DMS53 treated with DMSO at 0.1 percent for 48 hours (cell line): ENCODE measurements around the gene PDZRN3.

ENCODE experiments used
- DNase-seq: peaks from one replicate; lab custom pipeline; 2025; ENCODE audit not compliant: unreplicated experiment; lab: John Stamatoyannopoulos, UW

Gene PDZRN3

DNA sequence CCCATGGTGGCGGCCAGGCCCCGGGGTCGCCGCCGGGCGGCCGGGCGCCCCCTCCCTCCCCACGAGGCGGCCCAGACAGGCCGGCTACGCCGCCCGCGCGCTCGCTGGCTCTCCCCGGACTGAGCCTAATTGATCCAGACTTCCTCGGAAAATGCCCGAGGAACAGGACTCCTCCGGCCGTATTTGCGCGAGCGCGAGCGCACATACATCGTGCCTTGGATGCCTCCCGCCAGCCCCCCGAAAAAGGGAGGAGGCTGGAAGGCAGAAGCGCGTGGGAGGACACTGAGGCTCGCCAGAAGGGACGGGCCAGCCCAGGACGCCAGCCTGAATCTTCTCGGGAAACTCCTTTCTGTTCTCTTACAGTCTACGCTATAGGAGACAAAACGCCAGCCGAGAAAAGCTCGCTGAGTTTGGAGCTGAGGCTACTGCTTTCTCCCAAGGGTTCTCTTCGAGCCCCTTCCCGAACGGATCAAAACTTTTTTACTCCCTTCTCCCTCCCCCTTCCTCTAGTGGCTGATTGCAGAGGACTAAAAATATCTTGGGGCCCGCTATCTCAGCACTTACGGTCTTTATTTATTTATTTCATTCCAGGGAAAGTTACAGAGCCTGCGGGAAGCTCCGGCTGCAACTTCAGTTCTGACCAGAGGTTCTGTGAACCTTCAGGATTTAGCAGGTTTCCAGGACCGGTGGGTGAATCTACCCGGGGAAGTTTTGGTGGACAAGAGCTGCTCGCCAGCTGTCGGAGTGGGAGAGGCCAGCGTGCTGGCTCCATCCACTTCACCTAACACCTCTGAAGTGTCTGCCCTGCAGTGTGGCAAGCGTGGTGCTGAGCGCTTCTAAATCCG, at the start of gene PDZRN3:
Gene PDZRN3, minus strand, starts transcription at position 121 of the 845 bp plus-strand sequence.
- DNase-seq, result peak; percentile 7

DNA sequence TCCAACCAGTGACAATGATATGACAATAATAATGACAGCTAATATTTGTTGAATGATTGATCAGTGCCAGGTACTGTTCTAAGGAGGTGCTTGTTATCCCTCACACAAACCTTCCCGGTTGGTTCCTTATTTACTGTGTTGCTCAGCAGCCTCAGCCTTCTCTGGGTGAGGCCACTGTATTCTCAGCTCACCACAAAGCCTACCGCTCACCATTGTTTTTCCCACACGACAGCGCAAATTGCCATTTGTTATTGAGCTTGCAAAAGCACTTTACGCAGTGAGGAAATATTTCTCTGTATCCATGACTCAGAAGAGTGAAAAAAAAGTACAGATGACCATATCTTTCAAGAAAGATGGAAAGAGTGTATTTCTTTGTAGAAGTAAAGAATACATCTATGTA, 49.5 kb upstream of the PDZRN3 start:
- DNase-seq, result no peak

DNA sequence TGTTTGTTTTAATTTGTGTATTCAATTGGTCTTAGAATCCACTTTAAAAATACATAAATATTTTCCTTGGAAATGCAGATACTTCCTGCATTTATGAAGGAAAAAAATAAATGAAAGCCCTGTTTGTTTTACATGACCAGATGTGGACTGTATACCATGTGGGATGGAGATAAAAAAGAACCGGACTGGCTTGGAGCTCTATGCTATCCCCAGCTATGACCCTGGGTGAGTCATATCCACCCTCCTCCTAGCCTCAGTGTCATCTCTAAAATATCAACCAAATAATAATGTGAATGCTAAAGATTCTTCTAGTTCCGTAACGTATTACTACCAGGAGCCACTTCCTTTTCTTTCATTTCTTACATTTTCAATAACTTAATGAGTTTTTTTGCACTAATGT, 44.5 kb upstream of the PDZRN3 start:
- DNase-seq, result no peak

DNA sequence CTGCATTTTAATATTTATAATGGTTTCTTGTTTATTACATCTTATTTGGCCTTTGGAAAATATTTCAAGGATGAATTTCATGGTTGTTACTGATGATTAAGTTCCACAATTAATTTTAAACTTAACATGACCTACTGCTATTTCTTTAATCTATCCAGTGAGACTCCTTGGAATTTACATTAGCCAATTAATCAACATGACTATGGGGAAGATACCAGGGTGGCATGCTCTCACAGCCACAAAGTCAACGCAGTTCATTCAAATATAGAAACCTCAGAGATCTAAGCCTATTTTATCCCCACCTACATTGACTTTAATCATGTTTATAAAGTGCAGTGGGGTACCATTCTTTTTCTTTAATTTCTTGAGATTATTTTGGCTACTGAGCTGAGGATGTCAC, 43.6 kb upstream of the PDZRN3 start:
- no peak for DNase-seq

DNA sequence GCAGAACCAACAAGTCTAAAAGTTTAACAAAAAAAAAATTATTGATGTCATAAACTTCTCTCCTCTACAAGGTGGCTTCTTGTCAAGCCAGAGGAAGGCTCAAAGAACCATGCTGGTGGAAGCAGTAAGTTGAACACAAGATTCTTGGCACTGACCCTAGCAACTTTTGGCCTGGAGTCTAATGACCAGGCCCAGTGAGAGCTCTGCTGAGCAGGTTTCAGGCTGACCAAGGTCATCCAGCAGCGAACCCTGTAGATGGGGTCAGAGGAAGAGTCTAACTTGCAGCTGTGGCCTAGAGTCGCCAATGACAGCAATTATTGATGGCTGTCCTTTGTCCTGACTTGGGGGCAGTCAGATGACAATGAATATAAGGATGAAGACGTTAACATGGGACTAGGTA, 43.1 kb upstream of the PDZRN3 start:
- DNase-seq, result no peak

DNA sequence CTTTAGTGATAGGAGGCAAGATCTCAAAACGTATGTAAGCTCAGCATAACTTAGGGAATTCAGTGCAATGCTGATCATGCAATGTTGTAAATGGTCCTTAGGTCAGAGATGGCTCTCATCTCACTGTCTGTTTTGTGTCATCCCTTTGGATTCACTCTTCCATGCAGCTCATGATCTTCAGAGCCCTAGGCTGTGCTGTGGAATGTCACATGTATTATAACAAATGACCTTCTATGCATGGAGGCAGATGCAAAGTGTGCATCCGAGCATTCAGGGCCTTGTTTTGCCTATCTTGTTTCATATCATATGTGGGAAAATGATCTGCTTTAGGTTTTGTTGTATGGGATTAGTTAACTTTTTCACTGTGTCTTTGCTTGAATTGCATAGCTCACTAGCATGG, 40.5 kb upstream of the PDZRN3 start:
- no peak for DNase-seq

DNA sequence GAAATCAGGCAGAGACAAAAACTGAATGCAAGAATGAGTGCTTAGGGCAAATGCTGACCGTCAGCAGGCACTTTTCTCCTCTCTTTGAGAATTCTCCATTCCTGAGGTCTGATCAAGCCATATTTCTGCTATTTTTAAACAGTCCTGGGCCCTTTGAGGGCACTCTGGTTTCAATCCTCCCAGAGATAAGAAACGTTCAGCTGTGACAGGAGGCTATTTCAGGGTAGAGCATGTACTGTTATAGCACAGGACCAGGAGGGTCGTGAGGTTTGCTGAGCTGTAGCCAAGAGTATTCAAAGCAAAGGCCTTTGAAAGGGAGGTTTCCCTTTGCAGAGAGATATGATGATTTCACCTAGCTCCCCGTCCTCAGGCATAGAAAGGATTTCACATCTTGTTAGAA, 39.6 kb upstream of the PDZRN3 start:
- DNase-seq, result no peak

DNA sequence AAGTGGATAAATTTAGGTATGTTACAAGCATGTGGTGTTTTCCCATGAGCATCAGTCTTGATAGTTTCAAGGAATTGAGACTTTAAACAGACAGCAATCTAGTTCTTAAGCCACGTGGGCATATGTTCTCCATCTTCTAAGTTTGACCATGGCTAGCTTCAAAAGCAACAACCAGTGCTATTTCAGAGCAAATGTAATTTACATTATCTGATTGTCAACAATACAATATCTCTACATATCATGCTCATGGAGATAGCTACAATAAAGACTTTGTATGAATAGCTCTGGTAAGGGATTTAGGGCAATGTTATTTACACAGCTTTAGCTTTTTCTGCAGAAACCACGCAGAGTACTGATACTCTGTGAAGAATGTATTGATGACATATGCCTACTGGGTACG, 38.8 kb upstream of the PDZRN3 start:
- no peak for DNase-seq

DNA sequence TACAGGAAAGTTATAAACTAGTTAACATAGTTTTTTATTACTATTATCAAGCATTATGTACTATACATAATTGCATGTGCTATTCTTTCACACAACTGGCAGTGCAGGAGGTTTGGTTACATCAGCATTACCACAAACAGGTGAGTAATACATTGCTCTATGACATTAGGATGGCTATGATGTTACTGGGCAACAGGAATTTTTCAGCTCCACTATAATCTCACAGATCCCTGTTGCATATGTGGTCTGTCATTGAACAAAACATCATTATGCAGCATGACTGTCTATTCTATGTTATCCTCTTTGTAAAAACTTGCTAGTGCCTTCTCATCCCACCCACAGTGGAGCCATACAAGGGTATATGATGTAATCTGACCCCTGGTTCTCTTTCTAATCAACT, 36.5 kb upstream of the PDZRN3 start:
- no peak for DNase-seq

DNA sequence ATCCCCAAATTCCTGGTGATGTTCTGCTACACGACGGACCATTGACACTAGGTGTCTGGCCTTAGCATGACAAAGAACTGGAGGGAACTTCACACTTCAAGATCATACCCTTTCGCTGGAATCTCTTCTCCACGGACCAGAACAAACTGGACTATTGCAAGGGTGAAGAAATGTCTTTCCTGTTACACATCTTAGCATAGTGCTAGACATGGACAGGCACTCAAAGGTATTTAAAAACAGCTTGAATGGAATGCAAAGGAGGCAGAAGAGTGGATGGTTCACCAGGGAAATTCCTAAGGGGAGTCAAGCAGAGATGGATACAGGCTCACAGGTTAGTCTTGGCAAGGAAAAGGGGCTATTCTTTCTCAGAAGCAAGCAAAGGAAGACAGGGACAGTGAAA, 33.5 kb upstream of the PDZRN3 start:
- DNase-seq, result no peak

DNA sequence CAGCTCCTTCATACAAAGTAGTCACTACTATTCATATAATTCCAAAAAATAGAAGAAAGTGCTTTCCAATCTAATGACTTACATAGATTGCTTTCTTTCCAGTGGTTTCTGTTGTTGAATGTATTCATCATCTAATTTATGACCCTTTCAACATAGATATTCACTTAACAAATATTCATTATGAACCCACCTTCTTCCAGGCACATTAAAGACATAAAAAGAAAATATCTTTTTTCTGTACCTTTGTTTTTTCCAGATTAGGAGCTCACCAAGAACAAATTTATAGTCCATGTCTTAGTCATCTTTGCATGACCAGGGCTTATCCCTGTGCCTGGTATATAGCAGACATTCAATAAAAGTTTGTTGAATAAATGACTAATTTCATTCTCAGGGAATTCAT, 32.4 kb upstream of the PDZRN3 start:
- DNase-seq, result no peak

DNA sequence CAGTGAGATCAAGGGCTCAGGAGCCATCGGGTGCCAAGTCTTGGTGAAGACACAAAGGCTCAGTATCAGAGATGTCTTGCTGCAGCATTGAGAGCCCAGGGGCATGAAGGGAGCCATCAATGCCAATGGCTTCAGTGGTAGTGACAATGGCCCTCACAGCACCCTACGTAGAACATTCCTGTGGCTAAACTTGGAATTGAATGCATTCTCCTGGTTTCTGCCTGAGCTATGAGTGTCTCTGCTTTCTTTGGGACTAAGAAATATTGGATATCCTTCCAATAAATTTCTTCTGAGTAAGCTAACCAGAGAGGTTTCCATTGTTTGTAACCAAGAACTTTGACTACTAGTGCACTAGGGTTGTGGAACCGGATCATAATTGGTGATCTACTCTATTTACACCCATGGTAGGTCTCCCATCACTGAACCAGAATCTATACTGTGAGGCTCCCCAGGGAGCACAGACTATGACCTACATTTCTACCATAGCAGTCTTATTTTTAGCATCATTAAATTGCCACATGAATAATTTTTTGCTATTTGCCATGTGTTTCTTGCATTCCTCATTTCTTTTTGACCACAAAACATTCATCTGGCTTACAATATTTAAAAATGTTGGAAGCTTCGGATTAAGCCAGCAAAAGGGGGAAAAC, 31.6 kb upstream of the PDZRN3 start:
- no peak for DNase-seq

DNA sequence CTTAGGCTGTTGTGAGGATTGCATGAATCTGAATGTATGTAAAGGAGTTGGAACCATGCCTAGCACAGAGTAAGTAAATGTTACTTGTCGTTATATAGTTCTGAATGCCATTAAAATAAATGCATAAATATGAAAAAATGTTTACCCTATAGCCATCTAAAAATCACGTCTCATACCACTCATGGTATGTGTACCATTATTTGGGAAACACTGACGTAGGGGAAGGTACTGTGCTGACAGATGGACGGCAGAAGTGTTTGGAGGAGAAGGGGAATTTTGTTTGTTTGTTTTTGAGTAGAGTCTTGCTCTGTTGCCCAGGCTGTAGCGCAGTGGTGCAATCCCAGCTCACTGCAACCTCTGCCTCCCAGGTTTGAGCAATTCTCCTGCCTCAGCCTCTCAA, 30.5 kb upstream of the PDZRN3 start:
- DNase-seq, result no peak

DNA sequence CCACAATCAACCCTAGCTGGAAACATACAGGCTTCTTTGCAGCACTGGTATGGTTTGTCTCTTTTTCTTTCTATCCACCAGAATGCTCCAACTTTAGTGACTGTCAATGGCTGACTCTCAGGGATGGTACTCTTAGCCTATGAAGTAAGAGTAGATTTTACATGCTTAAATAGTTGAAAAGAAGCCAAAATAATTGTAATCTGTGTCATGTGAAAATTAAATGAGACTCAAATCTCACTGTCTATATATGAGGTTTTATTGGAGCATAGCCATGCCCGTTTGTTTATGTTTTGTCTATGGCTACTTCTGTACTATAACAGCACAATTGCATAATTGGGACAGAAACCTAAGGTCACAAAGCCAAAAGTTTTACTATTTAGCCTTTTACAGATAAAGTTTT, 29.1 kb upstream of the PDZRN3 start:
- no peak for DNase-seq

DNA sequence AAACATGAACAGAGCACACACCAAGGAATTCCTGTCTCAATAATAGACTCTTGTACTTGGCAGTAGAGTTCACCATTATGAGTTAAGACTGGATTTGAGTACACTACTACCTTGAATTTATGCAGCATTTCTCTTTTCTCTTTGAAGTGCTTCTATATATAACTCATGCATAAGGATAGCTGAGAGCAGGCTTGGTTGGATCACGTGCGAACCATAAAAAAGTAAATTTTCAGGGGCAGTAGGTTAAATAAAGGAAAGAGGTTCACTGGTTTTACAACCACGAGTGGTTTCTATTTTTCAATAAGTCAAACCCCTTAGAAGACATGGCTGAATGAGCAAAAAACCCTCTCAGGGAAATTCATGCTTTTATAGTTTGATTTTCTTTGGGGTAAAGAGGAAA, 28.6 kb upstream of the PDZRN3 start:
- DNase-seq, result no peak

DNA sequence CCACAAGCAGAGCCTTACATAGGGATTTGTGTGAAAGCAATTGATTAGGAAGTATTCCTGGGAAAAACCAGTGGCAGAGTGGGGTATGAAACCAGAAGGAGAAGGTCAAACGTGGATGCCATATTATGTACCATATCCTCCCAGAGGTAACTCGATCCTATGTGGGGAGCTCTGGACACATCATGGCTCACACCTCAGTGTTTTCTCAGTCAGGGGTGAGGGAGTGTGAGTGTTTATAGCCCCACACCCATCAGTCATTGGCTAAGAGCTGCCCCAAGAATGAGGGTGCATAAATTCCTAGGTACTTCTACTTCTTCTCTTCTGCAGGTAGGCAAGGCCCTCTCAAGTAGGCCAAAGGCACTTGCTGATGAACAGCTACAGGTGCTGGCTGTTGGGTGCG, 28.2 kb upstream of the PDZRN3 start:
- DNase-seq, result no peak

DNA sequence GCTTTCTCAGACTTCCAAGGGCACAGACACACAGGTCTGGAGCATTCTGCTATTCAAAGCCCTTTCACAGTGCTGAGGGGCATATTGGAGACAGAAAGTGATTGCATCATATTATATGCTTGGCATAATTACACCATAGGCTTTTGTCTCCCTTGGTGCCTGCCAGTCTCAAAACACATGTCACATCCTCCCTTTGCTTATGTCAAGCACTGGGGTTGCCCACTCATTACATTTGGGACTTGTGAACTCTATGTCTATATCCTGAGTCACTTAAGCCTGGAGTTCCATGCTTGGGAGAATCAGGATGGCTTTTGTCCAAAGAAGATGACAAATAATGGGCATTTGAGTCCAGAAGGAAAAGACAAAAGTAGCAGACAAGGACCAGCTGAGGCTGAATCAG, 12.3 kb upstream of the PDZRN3 start:
- DNase-seq, result no peak

DNA sequence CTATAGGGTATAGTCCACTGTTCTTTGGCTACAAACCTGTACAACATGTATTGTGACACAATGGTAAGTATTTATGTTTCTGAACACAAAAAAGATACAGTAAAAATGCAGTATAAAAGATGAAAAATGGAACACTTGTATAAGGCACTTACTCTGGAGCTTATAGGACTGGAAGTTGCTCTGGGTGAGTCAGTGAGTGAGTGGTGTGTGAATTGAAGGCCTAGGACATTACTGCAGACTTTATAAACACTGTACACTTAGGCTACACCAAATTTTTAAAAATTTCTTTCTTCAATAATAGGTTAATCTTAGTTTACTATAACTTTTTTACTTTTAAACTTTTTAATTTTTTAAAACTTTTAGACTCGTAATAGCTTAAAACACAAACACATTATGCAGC, 10.5 kb upstream of the PDZRN3 start:
- no peak for DNase-seq

DNA sequence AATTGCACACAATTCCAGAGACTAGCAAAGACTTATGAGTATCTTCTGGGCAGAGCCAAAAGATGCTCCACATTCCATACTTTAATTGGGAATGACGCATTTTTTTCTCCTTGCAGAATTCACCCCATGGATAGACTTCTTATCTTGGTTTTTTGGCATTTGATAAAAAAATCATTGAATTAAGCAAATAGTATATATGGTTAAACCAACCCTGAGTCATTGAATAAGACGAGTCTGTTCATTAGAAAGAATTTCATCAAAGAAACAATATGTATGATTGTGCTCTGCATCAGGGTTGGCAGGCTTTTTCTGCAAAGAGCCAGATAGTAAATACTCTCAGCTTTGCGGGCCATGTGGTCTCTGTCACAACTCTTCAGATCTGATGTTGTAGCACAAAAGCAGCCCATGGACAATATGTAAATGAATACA, 9.2 kb upstream of the PDZRN3 start:
- DNase-seq, result no peak

DNA sequence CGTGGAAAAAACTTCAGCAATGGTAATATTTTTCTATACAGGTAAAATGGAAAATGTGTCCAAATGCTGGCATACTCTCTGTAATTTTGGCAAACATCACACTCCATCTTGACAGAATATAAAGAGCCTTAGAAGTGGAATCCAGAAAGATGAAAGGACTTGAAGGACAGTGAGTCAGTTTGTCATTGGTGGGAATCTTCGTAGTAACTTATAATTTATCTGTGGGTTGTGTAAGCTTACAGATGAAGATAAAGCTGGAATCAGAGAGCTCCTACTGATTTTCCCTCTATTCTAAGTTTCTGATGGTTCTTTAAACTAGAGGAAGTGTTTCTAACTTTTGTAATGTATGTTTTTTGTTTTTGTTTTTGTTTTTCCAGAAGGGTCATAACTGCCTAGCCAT, 8.7 kb upstream of the PDZRN3 start:
- no peak for DNase-seq

DNA sequence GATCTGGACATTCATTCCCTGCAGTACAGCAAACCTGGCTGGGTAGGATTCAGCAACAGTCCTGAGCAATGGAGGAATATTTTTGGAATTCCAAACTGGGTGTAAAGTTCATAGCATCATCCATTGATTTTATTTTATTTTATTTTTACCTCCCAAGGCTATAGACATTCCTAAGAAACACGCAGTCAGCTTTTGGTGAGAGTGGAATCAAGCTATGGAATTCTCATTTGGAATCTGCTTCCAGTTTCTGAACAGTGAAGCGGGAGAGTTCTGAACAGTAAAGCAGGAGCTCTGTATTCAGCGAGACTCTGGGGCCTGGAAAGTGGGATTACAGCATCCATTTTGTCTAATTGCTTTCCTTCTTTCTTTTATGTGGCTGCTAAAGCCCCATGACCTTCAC, 1.4 kb upstream of the PDZRN3 start:
- no peak for DNase-seq

DNA sequence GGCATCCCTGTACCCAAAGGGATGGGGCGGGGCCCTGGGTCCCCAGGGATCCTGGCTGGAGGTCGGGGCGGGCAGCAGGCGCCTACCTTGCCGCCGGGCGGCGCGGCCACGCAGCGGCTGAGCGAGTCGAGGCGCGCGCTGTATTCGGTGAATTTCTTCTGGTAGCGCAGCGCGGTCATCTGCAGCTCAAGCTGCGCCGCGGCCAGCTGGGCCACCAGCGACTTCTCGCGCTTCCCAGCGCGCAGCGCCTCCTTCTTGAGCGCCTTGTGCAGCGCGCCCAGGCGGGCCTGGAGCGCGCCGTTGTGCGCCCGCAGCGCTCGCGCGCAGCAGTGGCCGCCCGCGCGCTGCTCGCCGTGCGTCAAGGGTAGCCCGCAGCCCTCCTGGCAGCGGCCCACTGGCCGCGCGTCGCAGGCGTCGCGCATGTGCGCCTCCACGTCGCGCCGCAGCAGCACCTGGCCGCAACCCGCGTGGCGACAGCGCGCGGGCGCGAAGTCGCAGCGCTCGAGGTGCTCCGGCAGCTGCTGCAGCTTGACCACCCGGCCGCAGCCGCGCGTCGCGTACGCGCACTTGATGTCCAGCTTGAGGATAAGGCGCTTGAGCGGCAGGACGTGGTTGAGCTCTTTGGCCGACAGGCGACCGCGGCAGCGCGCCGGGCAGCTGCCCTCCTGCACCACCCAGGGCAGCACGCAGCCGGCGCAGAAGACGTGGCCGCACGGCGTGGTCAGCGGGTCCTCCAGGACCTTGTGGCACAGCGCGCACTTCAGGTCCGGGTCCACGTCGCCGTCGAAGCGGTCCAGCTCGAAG, 522 bp downstream of the PDZRN3 start:
- peak; percentile 1 for DNase-seq
